Activated CD8-positive, alpha-beta T cell treated with anti-CD3 and anti-CD28 coated beads, Interleukin-2, amount 10 ng/mL, durations not matched to agents 7 days and 5 days (primary cell): ENCODE data around the gene CSAG1. TPM values are rescaled to one million over a fixed set of nuclear protein-coding genes. Genes with fewer than 3 reads are reported as not detected.
"Not testable (repeated sequence)": the region's sequence is repeated elsewhere in the genome, so short reads cannot be mapped to it uniquely, and the experiment has no call there.

Experiments used
- ATAC-seq: fragments of 150-1000 bp; cut with Tn5 transposase; one replicate; pipeline ENCODE4 v1.10.0; 2021; ENCODE audit warnings: moderate library complexity
- CTCF ChIA-PET: fragments of 350-600 bp; sonication (Branson Sonifier 250); formaldehyde crosslinking; loops from one replicate; lab custom pipeline; 2021; ENCODE audit warnings: antibody characterized with exemption; lab: Charles Lee
- POLR2A ChIA-PET: fragments of 350-600 bp; sonication (Branson Sonifier 250); formaldehyde crosslinking; loops from one replicate; lab custom pipeline; 2021; ENCODE audit warnings: antibody characterized with exemption; lab: Charles Lee
- DNase-seq: peaks from one replicate; pipeline ENCODE4 v3.0.0-alpha.2; 2020
- H3K27ac Mint-ChIP-seq: one replicate; pipeline ENCODE4 v1.8.0; 2021; ENCODE audit warnings: mild to moderate bottlenecking, mixed read lengths
- H3K27me3 Mint-ChIP-seq: one replicate; pipeline ENCODE4 v1.8.0; 2021; ENCODE audit warnings: low read depth, mixed read lengths
- H3K36me3 Mint-ChIP-seq: one replicate; pipeline ENCODE4 v1.8.0; 2021; ENCODE audit warnings: low read depth, mixed read lengths
- H3K4me1 Mint-ChIP-seq: one replicate; pipeline ENCODE4 v1.8.0; 2021; ENCODE audit warnings: low read depth, mixed read lengths
- H3K4me3 Mint-ChIP-seq: one replicate; pipeline ENCODE4 v1.8.0; 2021; ENCODE audit warnings: mild to moderate bottlenecking, mixed read lengths
- H3K9me3 Mint-ChIP-seq: one replicate; pipeline ENCODE4 v1.8.0; 2022; ENCODE audit warnings: mixed read lengths; ENCODE audit not compliant: insufficient read depth
- total RNA-seq, 2 experiments: library from RNA; stranded (reverse); gene quantifications; one replicate each; pipeline ENCODE4 v1.2.3, GENCODE V29; 2021

CSAG1 gene, protein sequence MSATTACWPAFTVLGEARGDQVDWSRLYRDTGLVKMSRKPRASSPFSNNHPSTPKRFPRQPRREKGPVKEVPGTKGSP
- total RNA-seq: not detected

DNA sequence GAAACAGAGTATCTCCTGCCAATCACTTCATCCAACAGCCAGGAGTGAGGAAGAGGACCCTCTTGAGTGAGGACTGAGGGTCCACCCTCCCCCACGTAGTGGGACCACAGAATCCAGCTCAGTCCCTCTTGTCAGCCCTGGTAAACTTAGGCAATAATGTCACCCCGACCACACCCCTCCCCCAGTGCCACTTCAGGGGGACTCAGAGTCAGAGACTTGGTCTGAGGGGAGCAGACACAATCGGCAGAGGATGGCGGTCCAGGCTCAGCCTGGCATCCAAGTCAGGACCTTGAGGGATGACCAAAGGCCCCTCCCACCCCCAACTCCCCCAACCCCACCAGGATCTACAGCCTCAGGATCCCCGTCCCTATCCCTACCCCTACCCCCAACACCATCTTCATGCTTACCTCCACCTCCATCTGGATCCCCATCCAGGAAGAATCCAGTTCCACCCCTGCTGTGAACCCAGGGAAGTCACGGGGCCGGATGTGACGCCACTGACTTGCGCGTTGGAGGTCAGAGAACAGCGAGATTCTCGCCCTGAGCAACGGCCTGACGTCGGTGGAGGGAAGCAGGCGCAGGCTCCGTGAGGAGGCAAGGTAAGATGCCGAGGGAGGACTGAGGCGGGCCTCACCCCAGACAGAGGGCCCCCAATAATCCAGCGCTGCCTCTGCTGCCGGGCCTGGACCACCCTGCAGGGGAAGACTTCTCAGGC lies at the start of gene CSAG1, which contains the start of gene MAGEA12:
Gene CSAG1, minus strand, starts transcription at position 461 of the 715 bp plus-strand sequence. CDS start 1,261 bp downstream, outside the sequence.
Gene MAGEA12, plus strand, starts transcription at position 497 of the 715 bp plus-strand sequence. CDS start 2,405 bp downstream, outside the sequence.
- DNase-seq: no peak
- POLR2A ChIA-PET: no interaction called here
- ATAC-seq: no peak
- CTCF ChIA-PET: no interaction called here
- Mint-ChIP-seq H3K4me1 (no peaks in the 10 kb centered on the region), H3K9me3 (no peaks in the 10 kb centered on the region), H3K36me3 (no peaks in the 10 kb centered on the region), H3K27ac (no peak within 1 kb of the TSS), H3K4me3 (no peak within 1 kb of the TSS), H3K27me3 (peaks cover 3% of the 10 kb centered on the region)

DNA sequence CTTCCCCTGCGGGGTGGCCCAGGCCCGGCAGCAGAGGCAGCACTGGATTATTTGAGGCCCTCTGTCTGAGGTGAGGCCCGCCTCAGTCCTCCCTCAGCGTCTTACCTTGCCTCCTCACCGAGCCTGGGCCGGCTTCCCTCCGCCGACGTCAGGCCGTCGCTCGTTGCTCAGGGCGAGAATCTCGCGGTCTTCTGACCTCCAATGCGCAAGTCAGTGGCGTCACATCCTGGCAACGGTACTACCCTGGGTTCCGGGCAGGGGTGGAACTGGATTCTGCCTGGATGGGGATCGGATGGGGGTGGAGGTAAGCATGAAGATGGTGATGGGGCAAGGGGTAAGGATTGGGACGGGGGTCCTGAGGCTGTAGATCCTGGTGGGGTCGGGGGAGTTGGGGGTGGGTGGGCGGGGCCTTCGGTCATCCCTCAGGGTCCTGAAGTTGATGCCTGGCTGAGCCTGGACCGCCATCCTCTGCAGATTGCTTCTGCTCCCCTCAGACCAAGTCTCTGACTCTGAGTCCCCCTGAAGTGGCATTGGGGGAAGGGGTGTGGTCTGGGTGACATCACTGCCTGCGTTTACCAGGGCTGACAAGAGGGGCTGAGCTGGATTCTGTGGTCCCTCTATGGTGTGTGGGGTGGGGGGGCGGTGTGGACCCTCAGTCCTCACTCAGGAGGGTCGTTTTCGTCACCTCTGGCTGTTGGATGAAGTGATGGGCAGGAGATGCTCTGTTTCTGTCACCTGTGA lies 36.2 kb upstream of the CSAG1 start, which contains the start of gene MAGEA6:
Gene MAGEA6, minus strand, starts transcription at position 141 of the 741 bp plus-strand sequence. CDS start 2,039 bp downstream, outside the sequence.
- H3K9me3 Mint-ChIP-seq, ATAC-seq, H3K27me3 Mint-ChIP-seq, H3K36me3 Mint-ChIP-seq, POLR2A ChIA-PET, CTCF ChIA-PET, H3K4me1 Mint-ChIP-seq, H3K4me3 Mint-ChIP-seq, H3K27ac Mint-ChIP-seq, DNase-seq: not testable (repeated sequence)

DNA sequence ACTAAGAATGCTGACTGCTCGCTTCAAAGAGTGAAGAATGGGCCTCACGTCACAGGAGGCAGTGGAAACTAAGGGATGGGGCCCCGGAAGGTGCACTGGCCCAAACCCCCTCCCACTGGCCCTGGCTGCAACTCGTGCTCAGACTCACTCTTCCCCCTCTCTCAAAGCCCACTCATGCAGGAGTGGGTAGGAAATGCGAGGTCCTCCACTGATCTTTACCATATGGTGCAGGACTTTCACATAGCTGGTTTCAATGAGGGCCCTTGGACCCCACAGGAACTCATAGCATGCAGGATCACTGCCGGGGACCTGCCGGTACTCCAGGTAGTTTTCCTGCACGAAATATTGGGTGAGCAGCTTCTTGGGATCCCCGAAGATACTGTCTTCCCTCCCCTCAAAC lies 33.0 kb upstream of the CSAG1 start:
- POLR2A ChIA-PET, H3K27ac Mint-ChIP-seq, H3K36me3 Mint-ChIP-seq, DNase-seq, H3K27me3 Mint-ChIP-seq, H3K4me1 Mint-ChIP-seq, ATAC-seq, CTCF ChIA-PET, H3K4me3 Mint-ChIP-seq, H3K9me3 Mint-ChIP-seq: not testable (repeated sequence)

DNA sequence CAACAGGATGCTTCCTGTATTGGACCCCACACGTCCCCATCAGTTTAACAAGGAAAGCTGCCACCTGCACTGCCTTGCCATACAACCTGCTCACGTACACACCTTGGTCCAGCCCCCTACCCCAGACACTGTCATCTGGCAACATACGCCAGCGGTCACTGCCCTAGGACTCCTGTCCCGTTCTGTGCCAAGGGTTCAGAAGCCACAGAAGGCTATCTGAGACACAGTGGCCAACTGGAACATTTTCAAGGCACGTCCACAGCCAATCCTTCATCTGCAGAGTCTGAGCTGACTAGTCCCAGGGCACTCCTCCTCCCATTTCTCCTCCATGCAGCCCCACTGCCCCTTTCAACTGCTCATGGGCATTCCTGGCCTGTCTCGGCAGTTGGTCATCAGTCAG lies 28.1 kb upstream of the CSAG1 start:
- DNase-seq, H3K36me3 Mint-ChIP-seq, H3K4me1 Mint-ChIP-seq, CTCF ChIA-PET, H3K27me3 Mint-ChIP-seq, ATAC-seq, POLR2A ChIA-PET, H3K9me3 Mint-ChIP-seq, H3K4me3 Mint-ChIP-seq, H3K27ac Mint-ChIP-seq: not testable (repeated sequence)

DNA sequence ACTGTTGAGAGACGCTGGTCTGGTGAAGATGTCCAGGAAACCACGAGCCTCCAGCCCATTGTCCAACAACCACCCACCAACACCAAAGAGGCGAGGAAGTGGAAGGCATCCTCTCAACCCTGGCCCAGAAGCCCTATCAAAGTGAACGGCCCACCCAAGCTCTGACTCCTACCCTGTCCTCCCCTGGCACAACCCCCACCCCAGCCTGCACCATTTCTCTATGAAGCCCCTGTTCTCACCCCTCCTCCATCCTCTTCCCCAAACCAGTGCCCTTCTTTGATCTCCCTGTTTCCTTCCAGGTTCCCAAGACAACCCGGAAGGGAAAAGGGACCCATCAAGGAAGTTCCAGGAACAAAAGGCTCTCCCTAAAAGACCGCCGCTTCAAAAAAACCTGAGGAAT lies 26.0 kb upstream of the CSAG1 start:
- H3K27me3 Mint-ChIP-seq, H3K4me3 Mint-ChIP-seq, DNase-seq, H3K27ac Mint-ChIP-seq, CTCF ChIA-PET, ATAC-seq, H3K36me3 Mint-ChIP-seq, POLR2A ChIA-PET, H3K9me3 Mint-ChIP-seq, H3K4me1 Mint-ChIP-seq: not testable (repeated sequence)

DNA sequence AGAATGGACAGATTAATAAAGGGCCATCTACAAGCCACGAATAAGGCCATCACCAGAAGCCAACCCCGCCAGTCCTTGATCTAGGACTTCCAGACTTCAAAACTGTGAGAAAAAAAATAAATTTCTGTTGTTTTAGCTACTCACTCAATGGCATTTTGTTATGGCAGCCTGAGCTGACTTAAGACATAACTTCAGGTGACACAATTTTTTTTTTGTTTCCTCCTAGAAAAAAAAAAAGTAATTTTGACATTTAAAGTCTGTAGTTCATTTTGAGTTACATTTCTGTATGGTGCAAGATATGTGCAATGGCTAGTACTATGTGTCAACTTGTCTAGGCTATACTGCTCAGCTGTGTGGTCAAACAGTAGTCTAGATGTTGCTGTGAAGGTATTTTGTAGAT lies 25.4 kb upstream of the CSAG1 start, which contains the start of gene CSAG3:
Gene CSAG3, plus strand, starts transcription at position 301 of the 400 bp plus-strand sequence.
- H3K27ac Mint-ChIP-seq, H3K9me3 Mint-ChIP-seq, ATAC-seq, H3K4me1 Mint-ChIP-seq, H3K36me3 Mint-ChIP-seq, H3K27me3 Mint-ChIP-seq, H3K4me3 Mint-ChIP-seq, CTCF ChIA-PET, POLR2A ChIA-PET, DNase-seq: not testable (repeated sequence)

DNA sequence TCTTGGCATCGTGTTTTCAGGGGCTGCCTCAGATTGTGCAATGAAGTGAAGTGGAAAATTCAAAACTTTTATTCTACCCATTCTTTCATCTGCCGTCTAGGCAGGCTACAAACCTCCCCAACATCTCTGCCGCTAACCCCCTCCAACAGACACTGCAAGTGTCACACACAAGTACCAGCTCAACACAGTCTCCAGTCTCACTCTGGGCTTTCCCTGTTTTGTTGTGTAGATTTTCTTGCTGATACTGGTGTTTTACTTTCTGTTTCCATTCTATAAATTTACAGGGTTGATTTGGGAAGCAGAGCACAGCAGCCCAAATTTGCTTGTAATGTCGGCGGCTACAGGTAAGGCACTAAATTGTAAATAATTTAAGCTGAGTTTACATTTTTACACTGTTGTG lies 21.4 kb upstream of the CSAG1 start:
- ATAC-seq, H3K9me3 Mint-ChIP-seq, H3K27ac Mint-ChIP-seq, POLR2A ChIA-PET, H3K4me1 Mint-ChIP-seq, DNase-seq, H3K27me3 Mint-ChIP-seq, CTCF ChIA-PET, H3K36me3 Mint-ChIP-seq, H3K4me3 Mint-ChIP-seq: not testable (repeated sequence)

DNA sequence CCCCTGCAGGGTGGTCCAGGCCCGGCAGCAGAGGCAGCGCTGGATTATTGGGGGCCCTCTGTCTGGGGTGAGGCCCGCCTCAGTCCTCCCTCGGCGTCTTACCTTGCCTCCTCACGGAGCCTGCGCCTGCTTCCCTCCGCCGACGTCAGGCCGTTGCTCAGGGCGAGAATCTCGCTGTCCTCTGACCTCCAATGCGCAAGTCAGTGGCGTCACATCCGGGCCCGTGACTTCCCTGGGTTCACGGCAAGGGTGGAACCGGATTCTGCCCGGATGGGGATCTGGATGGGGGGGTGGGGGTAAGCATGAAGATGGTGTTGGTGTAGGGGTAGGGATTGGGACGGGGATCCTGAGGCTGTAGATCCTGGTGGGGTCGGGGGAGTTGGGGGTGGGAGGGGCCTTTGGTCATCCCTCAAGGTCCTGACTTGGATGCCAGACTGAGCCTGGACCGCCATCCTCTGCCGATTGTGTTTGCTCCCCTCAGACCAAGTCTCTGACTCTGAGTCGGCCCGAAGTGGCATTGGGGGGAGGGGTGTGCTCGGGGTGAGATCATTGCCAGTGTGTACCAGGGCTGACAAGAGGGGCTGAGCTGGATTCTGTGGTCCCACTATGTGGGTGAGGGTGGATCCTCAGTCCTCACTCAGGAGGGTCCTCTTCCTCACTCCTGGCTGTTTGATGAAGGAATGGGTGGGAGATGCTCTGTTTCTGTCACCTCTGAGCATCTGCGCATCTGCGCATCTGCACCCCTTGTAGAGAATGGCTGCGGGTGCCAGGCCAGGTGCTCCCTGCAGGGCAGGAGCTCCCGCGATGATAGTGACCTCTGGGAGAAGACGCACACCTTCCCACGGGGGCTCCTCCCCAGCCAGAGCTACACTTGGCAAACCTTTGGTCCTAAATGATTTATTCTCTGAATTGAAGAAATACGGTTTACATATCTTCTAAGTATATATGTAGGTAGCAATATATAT lies 20.4 kb upstream of the CSAG1 start, which contains the start of gene MAGEA2:
Gene MAGEA2, minus strand, starts transcription at position 157 of the 965 bp plus-strand sequence. CDS start 2,479 bp downstream, outside the sequence.
- H3K4me3 Mint-ChIP-seq, H3K27me3 Mint-ChIP-seq, H3K27ac Mint-ChIP-seq, DNase-seq, POLR2A ChIA-PET, H3K36me3 Mint-ChIP-seq, CTCF ChIA-PET, H3K4me1 Mint-ChIP-seq, H3K9me3 Mint-ChIP-seq, ATAC-seq: not testable (repeated sequence)

DNA sequence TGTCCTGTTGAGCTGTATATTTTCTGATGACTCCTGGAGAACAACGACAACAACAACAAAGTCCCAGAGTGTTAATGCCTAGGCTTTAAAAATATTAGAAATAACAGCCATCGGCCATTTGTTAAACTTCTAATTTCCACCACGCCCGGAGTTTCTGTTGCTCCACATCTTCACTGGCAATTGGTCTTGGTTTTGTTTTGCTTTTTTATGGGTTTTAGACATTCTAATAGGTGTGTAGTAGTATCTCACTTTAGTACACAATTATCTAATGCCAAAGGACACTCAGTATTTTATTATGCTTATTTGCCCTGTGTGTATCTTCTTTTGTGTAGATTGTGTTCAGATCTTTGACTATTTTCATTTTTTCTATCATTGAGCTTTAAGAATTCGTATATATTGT lies 5.0 kb upstream of the CSAG1 start:
- Mint-ChIP-seq H3K27ac (no peak overlapping the region), H3K4me3 (no peak overlapping the region), H3K27me3 (no peaks in the 10 kb centered on the region), H3K9me3 (no peaks in the 10 kb centered on the region), H3K4me1 (no peaks in the 10 kb centered on the region), H3K36me3 (no peaks in the 10 kb centered on the region)
- ChIA-PET POLR2A (no interaction called here), CTCF (no interaction called here)
- ATAC-seq (no peak), DNase-seq (no peak)

DNA sequence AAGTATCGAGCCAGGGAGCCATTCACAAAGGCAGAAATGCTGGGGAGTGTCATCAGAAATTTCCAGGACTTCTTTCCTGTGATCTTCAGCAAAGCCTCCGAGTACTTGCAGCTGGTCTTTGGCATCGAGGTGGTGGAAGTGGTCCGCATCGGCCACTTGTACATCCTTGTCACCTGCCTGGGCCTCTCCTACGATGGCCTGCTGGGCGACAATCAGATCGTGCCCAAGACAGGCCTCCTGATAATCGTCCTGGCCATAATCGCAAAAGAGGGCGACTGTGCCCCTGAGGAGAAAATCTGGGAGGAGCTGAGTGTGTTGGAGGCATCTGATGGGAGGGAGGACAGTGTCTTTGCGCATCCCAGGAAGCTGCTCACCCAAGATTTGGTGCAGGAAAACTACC lies 3.0 kb upstream of the CSAG1 start:
- H3K4me3 Mint-ChIP-seq, H3K27me3 Mint-ChIP-seq, H3K27ac Mint-ChIP-seq, POLR2A ChIA-PET, ATAC-seq, H3K4me1 Mint-ChIP-seq, H3K9me3 Mint-ChIP-seq, CTCF ChIA-PET, DNase-seq, H3K36me3 Mint-ChIP-seq: not testable (repeated sequence)

DNA sequence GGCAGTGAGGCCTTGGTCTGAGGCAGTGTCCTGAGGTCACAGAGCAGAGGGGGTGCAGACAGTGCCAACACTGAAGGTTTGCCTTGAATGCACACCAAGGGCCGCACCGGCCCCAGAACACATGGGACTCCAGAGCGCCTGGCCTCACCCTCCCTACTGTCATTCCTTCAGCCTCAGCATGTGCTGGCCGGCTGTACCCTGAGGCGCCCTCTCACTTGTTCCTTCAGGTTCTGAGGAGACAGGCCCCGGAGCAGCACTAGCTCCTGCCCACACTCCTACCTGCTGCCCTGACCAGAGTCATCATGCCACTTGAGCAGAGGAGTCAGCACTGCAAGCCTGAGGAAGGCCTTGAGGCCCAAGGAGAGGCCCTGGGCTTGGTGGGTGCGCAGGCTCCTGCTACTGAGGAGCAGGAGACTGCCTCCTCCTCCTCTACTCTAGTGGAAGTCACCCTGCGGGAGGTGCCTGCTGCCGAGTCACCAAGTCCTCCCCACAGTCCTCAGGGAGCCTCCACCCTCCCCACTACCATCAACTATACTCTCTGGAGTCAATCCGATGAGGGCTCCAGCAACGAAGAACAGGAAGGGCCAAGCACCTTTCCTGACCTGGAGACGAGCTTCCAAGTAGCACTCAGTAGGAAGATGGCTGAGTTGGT lies 2.5 kb upstream of the CSAG1 start:
- Mint-ChIP-seq H3K27me3 (no peaks in the 10 kb centered on the region), H3K4me1 (no peaks in the 10 kb centered on the region), H3K9me3 (no peaks in the 10 kb centered on the region), H3K4me3 (no peak overlapping the region), H3K36me3 (no peaks in the 10 kb centered on the region), H3K27ac (no peak overlapping the region)
- ATAC-seq (no peak), DNase-seq (no peak)
- POLR2A ChIA-PET: no interaction called here
- CTCF ChIA-PET: no interaction called here
